Liver (tissue), 3 donors: ENCODE data around the gene CSH2.
A peak's percentile ranks its signal among the peaks of the same experiment; 100 is the strongest.

ENCODE experiments used
- TAF1 ChIP-seq: conservative IDR thresholded peaks from 2 replicates; pipeline ENCODE4 v1.6.1; 2016; ENCODE audit warnings: antibody characterized with exemption, mild to moderate bottlenecking
- YY1 ChIP-seq: IDR thresholded peaks from 2 replicates; pipeline ENCODE4 v1.6.1; 2016; ENCODE audit warnings: antibody characterized with exemption, mild to moderate bottlenecking
- TF ChIP-seq, protein P1 (sequence below): fragments of 150-350 bp; IDR thresholded peaks from 2 replicates; pipeline ENCODE4 v1.5.1; 2017; ENCODE audit warnings: improper control_type of control experiment, low read depth, low read length; ENCODE audit not compliant: missing input control
- TF ChIP-seq, protein P2 (sequence below): IDR thresholded peaks from 2 replicates; pipeline ENCODE4 v1.6.1; 2016; ENCODE audit warnings: antibody characterized with exemption
- donor health status: healthy.
- donor health status: healthy.

DNA sequence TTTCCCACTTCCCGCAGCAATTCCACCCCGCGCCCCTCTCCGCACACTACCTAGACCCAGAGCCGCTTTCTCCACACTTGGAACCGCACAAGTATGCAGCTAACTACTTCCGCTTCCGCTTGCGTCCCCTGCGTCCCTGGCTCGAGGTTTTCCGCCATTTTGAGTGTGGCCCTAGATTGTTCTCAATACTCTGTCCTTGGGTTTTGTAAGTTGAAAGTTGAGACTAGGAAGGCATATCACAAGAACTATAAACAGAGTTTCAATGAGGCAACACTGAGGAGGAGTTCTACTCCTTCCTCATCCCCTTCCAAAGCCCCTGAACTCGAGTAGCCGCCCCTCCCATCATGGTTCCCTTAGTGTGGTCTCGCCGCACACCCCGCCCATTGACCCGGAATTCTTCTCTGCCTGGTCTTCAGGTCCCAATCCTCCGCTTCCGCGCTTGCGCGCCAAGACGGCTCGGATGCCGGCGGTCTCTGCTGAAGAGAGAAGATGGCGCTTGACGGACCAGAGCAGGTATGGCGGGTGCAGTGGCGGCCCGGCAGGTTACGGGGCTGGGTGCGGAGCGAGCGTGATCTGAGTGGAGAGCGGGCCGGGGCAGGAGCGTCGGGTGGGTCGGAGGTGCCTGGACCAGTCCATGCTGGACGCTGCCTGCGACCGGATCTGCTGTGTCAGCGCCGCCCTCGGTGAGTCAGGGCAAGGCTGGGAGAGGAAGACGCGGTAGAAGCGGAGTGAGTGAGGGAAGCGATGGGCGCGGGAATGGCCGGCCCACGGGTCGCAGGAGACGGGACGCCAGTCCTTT, 46.3 kb downstream of the CSH2 start, which contains the start of the genes FTSJ3 and PSMC5:
- TF ChIP-seq, protein P1, sequence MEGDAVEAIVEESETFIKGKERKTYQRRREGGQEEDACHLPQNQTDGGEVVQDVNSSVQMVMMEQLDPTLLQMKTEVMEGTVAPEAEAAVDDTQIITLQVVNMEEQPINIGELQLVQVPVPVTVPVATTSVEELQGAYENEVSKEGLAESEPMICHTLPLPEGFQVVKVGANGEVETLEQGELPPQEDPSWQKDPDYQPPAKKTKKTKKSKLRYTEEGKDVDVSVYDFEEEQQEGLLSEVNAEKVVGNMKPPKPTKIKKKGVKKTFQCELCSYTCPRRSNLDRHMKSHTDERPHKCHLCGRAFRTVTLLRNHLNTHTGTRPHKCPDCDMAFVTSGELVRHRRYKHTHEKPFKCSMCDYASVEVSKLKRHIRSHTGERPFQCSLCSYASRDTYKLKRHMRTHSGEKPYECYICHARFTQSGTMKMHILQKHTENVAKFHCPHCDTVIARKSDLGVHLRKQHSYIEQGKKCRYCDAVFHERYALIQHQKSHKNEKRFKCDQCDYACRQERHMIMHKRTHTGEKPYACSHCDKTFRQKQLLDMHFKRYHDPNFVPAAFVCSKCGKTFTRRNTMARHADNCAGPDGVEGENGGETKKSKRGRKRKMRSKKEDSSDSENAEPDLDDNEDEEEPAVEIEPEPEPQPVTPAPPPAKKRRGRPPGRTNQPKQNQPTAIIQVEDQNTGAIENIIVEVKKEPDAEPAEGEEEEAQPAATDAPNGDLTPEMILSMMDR, result no peak
- TF ChIP-seq, protein P2, sequence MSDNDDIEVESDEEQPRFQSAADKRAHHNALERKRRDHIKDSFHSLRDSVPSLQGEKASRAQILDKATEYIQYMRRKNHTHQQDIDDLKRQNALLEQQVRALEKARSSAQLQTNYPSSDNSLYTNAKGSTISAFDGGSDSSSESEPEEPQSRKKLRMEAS, result peak; percentile 65
- peak; percentile 100 for TF ChIP-seq YY1
- peak; percentile 45 for TF ChIP-seq TAF1
